Suprapubic skin (tissue), 4 donors: Measurements from ENCODE around the gene LDAH. TPM values are rescaled to one million over a fixed set of nuclear protein-coding genes. Genes with fewer than 3 reads are reported as not detected.

ENCODE experiments used
- DNase-seq, 2 donors: peaks; one replicate each; pipeline ENCODE4 v3.0.0-alpha.2; 2019; ENCODE audit warnings: low spot score in 2 of 2
- H3K27ac ChIP-seq: fragments of 200-600 bp; sonication (generic); one replicate; pipeline ENCODE4 v1.5.1; 2019
- H3K27me3 ChIP-seq: fragments of 200-600 bp; sonication (generic); one replicate; pipeline ENCODE4 v1.5.1; 2019
- H3K36me3 ChIP-seq: fragments of 200-600 bp; sonication (generic); one replicate; pipeline ENCODE4 v1.5.1; 2019
- H3K4me1 ChIP-seq: fragments of 200-600 bp; sonication (generic); one replicate; pipeline ENCODE4 v1.5.1; 2019
- H3K4me3 ChIP-seq: fragments of 200-600 bp; sonication (generic); one replicate; pipeline ENCODE4 v1.5.1; 2019; ENCODE audit warnings: mild to moderate bottlenecking
- H3K9me3 ChIP-seq: fragments of 200-600 bp; sonication (generic); one replicate; pipeline ENCODE4 v1.5.1; 2019
- EP300 ChIP-seq: sonication (generic); formaldehyde crosslinking; IDR thresholded peaks from one replicate; pipeline ENCODE4 v1.6.1; 2017; ENCODE audit warnings: antibody characterized with exemption
- POLR2A ChIP-seq, 2 donors: fragments of 450-650 bp; IDR thresholded peaks; one replicate each; pipeline ENCODE4 v1.6.1; 2017; ENCODE audit warnings: antibody characterized with exemption in 2 of 2, mild to moderate bottlenecking in 2 of 2, moderate library complexity in 2 of 2
- POLR2AphosphoS5 ChIP-seq, 3 donors: sonication (generic); formaldehyde crosslinking; IDR thresholded peaks; one replicate each; pipeline ENCODE4 v1.6.1; 2017; ENCODE audit warnings: antibody characterized with exemption in 3 of 3
- WGBS: methylation state at CpG from one replicate; pipeline ENCODE4 v1.1.5; 2018; 5-methylcytosine and 5-hydroxymethylcytosine counted together
- total RNA-seq, 4 donors: library from RNA; depleted of rRNA; stranded (reverse); fragments of >200 nt; gene quantifications; one replicate each; pipeline ENCODE4 v1.1.0, GENCODE V29; 2016
- TF ChIP-seq, protein P1 (sequence below), 2 donors: fragments of 200-600 bp in 1 of 2; fragments of 450-650 bp in 1 of 2; sonication (generic) in 1 of 2; IDR thresholded peaks; one replicate each; pipeline ENCODE4 v1.5.1; 2016 to 2019; ENCODE audit warnings: antibody characterized with exemption in 2 of 2, mild to moderate bottlenecking in 1 of 2, moderate library complexity in 1 of 2

LDAH gene
- total RNA-seq, 4 donors from 2014 or later = 9.0 to 15.5 (median 10.4) TPM

DNA sequence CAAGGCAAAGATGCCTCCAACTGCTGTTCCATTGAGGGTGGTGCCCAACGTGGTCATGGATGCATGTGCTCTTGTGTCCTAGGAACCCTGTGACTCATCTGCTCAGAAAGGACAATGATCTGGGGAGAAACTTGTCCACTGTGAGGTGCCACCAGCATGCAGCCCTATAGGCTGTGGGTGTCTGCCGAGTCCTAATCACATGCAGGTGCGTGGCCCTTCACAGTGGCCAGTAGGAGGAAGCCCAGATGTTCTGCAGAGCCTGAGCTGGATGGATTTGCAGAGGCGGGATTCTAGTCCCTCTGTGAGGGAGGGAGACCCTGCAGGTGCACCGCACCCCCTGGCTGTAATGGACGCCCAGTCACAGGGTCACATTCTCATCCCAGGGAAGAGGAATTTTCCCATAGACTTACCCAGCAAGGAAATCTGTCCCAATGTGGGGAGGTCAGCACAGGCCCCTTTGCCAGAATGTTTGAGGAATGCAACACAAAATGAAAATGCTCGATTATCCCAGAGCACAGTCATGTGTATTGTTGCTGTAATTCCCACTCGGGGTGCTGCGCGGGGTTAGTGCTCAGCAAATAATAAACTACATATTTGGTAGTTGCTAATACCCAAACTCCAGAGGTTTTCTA lies 142.0 kb downstream of the LDAH start:
- H3K4me3 ChIP-seq = no peak overlapping the region
- no peaks in the 10 kb centered on the region for H3K27me3 ChIP-seq
- TF ChIP-seq EP300 (no peak), POLR2A (IDR thresholded peaks at IDR 0.05) (no peak), POLR2AphosphoS5 (IDR thresholded peaks at IDR 0.05) (no peak)
- TF ChIP-seq, protein P1, sequence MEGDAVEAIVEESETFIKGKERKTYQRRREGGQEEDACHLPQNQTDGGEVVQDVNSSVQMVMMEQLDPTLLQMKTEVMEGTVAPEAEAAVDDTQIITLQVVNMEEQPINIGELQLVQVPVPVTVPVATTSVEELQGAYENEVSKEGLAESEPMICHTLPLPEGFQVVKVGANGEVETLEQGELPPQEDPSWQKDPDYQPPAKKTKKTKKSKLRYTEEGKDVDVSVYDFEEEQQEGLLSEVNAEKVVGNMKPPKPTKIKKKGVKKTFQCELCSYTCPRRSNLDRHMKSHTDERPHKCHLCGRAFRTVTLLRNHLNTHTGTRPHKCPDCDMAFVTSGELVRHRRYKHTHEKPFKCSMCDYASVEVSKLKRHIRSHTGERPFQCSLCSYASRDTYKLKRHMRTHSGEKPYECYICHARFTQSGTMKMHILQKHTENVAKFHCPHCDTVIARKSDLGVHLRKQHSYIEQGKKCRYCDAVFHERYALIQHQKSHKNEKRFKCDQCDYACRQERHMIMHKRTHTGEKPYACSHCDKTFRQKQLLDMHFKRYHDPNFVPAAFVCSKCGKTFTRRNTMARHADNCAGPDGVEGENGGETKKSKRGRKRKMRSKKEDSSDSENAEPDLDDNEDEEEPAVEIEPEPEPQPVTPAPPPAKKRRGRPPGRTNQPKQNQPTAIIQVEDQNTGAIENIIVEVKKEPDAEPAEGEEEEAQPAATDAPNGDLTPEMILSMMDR (IDR thresholded peaks at IDR 0.05) = no peak
- WGBS = 96% methylated on average over 5 of the region's 10 CpGs
- no peaks in the 10 kb centered on the region for H3K9me3 ChIP-seq
- H3K27ac ChIP-seq = no peak overlapping the region
- peaks cover 5% of the 10 kb centered on the region for H3K4me1 ChIP-seq
- no peak for DNase-seq
- peaks cover 19% of the 10 kb centered on the region for H3K36me3 ChIP-seq

DNA sequence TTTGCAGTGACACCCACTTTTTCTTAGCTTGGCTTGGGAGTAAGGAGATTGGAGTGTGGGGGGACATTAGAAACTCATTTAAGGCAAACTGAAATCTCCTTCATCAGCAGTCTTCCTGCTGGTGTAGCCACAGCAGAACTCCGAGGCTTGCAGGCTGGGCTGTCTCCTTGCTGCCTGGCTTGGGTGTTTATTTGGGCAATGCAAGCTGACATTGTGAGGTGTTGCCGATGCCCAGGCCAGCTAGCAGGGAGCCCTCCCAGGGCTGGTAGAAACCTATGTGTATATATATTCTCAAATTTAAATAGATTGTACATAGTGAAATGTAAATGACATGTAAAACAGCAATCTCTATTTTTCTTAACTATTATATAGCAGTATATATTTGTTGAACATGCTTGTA lies 144.1 kb downstream of the LDAH start:
- Histone ChIP-seq H3K4me1 (peaks cover 14% of the 10 kb centered on the region), H3K4me3 (no peak overlapping the region), H3K27me3 (peaks cover 15% of the 10 kb centered on the region), H3K27ac (no peak overlapping the region), H3K9me3 (no peaks in the 10 kb centered on the region), H3K36me3 (peaks cover 13% of the 10 kb centered on the region)
- TF ChIP-seq POLR2AphosphoS5 (IDR thresholded peaks at IDR 0.05) = no peak
- TF ChIP-seq, protein P1 (IDR thresholded peaks at IDR 0.05) = no peak
- no peak for TF ChIP-seq EP300
- no peak for TF ChIP-seq POLR2A (IDR thresholded peaks at IDR 0.05)
- DNase-seq = no peak
- 88% methylated on average over 2 of the region's 2 CpGs for WGBS

DNA sequence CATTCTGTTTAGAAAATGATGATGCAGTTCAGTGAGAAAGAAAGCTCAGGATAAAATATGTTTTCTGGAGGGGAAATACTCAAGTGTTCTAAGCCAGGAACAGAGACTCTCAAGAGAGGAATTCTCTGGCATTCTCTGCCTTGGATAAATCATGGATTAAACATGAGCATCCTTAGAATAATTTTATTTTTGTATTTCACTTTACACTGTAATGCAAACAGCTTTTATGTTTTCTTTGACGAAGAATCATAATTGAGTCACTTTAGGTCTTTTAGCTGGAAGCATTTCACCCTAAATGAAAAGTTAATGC lies 144.9 kb downstream of the LDAH start:
- DNase-seq = no peak
- peaks cover 11% of the 10 kb centered on the region for H3K36me3 ChIP-seq
- WGBS = 79% methylated on average over 1 of the region's 1 CpG
- TF ChIP-seq POLR2A (IDR thresholded peaks at IDR 0.05) (no peak), EP300 (no peak)
- TF ChIP-seq, protein P1 (IDR thresholded peaks at IDR 0.05) = no peak
- no peaks in the 10 kb centered on the region for H3K9me3 ChIP-seq
- H3K27ac ChIP-seq = no peak overlapping the region
- H3K4me3 ChIP-seq = no peak overlapping the region
- peaks cover 23% of the 10 kb centered on the region for H3K27me3 ChIP-seq
- H3K4me1 ChIP-seq = peaks cover 14% of the 10 kb centered on the region

DNA sequence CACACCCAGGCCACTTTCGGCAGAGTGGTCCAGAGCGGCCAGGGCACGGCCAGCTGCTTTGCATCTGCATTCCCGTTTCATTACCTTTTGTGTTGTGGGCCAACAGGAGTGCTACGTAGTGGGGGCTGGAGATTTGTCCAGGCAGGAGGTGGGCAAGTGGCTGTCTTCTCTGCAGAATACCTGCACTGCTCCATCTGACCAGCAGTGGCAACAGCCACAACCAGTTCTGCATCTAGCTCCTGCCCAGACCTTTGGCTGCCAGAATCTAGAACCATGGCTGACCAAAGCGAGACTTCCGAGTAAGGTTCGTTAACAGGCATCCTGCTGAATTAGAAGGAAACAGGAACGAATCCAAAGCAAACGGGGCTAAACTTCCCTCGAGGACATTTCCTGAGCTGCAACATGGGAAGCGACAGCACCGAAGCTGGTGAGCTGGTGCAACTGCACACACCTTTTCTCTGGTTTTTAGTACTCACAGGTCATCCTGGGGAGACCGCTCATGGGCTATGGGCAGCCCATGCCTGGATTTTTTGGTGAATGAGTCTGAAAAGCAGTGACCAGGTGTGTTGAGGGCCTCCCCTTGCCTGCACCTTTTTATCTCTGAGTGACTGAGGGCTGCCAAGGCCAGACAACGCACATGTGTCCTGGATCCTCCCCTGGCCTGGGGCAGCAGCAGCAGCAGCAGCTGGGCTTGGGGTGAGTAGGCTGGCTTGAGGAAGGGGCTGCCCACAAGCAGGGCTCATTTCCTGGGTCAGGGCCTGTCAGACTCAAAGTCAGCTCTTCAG lies 145.4 kb downstream of the LDAH start:
- Histone ChIP-seq H3K36me3 (peaks cover 9% of the 10 kb centered on the region), H3K9me3 (no peaks in the 10 kb centered on the region), H3K27me3 (peaks cover 28% of the 10 kb centered on the region), H3K4me1 (peaks cover 14% of the 10 kb centered on the region), H3K27ac (no peak overlapping the region), H3K4me3 (no peak overlapping the region)
- no peak for DNase-seq
- 81% methylated on average over 11 of the region's 15 CpGs for WGBS
- no peak for TF ChIP-seq POLR2A (IDR thresholded peaks at IDR 0.05)
- TF ChIP-seq, protein P1 (IDR thresholded peaks at IDR 0.05) = no peak

DNA sequence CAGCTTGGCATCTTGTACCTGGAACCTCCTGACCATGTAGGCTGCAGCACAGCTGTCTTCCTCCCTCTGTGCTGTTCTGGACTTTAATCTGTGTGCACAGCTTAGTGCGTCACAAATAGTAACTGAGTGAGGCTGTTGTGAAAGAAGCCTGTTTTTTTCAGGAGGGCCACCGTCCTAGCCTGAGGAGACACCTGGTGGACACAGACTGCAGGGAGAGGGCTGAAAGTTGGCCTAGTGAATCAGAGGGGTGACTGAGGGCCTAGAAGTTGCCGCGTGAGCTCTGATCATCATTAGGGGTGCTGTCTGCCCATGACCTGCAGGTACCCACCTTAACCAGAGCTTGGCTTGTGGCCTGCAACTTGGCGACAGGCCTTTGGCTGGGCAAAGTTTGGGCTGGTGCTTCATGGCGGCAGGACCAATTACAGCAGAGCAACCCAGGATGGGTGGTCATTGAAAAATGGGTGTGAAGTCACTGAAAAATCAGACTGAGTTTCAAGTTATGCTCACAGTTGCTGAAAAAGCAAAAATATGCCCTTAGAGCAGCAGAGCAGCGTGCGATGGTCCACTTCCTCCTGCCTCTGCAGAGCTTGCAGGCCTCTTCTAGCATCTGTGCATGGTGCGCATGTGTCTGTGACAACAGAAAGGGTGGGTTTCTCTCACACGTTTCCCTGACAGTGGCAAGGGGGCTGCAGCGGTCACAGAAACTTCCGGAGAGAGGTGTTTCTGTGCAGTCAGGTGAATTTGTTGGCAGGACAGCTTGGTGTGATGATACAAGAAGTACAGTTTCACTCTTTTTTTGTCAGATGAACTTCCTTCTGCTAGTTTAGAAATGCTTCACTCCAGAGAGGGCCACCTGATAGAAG lies 146.3 kb downstream of the LDAH start:
- WGBS = 93% methylated on average over 12 of the region's 12 CpGs
- Histone ChIP-seq H3K4me1 (peaks cover 14% of the 10 kb centered on the region), H3K4me3 (no peak overlapping the region), H3K9me3 (no peaks in the 10 kb centered on the region), H3K27me3 (peaks cover 36% of the 10 kb centered on the region), H3K27ac (no peak overlapping the region), H3K36me3 (peaks cover 4% of the 10 kb centered on the region)
- DNase-seq = no peak
- TF ChIP-seq, protein P1 (IDR thresholded peaks at IDR 0.05) = no peak
- TF ChIP-seq EP300 (no peak), POLR2AphosphoS5 (IDR thresholded peaks at IDR 0.05) (no peak), POLR2A (IDR thresholded peaks at IDR 0.05) (no peak)
